GM18873 (cell line): ENCODE data around the gene DOCK2.

Source experiments
- ATAC-seq: cut with Tn5 transposase; IDR thresholded peaks from one replicate; pipeline ENCODE4 v1.9.1; 2021; ENCODE audit warnings: mild to moderate bottlenecking, moderate library complexity, moderate number of reproducible peaks; ENCODE audit not compliant: unreplicated experiment, low FRiP score

The DOCK2 gene

GRCh38 chr5:169954786-169955185, 317.7 kb downstream of the DOCK2 start:
- ATAC-seq: no peak

GRCh38 chr5:169956126-169956525, 319.1 kb downstream of the DOCK2 start:
- no peak for ATAC-seq

- no peak for ATAC-seq
Observed at GRCh38 chr5:169956756-169957155, 319.7 kb downstream of the DOCK2 start.

GRCh38 chr5:169958278-169958677, 321.2 kb downstream of the DOCK2 start:
- ATAC-seq: no peak

GRCh38 chr5:169960659-169961058, 323.6 kb downstream of the DOCK2 start:
- ATAC-seq: no peak

GRCh38 chr5:169964246-169964645, 327.2 kb downstream of the DOCK2 start:
- ATAC-seq: no peak

GRCh38 chr5:169970339-169970738, 333.3 kb downstream of the DOCK2 start:
- no peak for ATAC-seq

- ATAC-seq: no peak
Observed at GRCh38 chr5:169970911-169971765, 334.1 kb downstream of the DOCK2 start.

GRCh38 chr5:169971780-169972179, 334.7 kb downstream of the DOCK2 start:
- no peak for ATAC-seq

GRCh38 chr5:169973056-169973455, 336.0 kb downstream of the DOCK2 start:
- no peak for ATAC-seq

GRCh38 chr5:169974121-169974770, 337.2 kb downstream of the DOCK2 start:
- no peak for ATAC-seq

- no peak for ATAC-seq
Observed at GRCh38 chr5:169978714-169979113, 341.6 kb downstream of the DOCK2 start.

- ATAC-seq: no peak
Observed at GRCh38 chr5:169979871-169980270, 342.8 kb downstream of the DOCK2 start.

- peak; percentile 48 for ATAC-seq
Observed at GRCh38 chr5:169980418-169981053, 343.5 kb downstream of the DOCK2 start, which contains the start of gene INSYN2B. Gene INSYN2B (minus strand): TSS chr5:169980495. CDS start chr5:169883898, 96,597 bp downstream.

- ATAC-seq: no peak
Observed at GRCh38 chr5:169988206-169988605, 351.1 kb downstream of the DOCK2 start.

GRCh38 chr5:169988947-169989346, 351.9 kb downstream of the DOCK2 start:
- ATAC-seq: no peak

- ATAC-seq: no peak
Observed at GRCh38 chr5:169989365-169989764, 352.3 kb downstream of the DOCK2 start.

- no peak for ATAC-seq
Observed at GRCh38 chr5:169991115-169991869, 354.2 kb downstream of the DOCK2 start.

- no peak for ATAC-seq
Observed at GRCh38 chr5:169992789-169993484, 355.9 kb downstream of the DOCK2 start.

- ATAC-seq: no peak
Observed at GRCh38 chr5:169993485-169993790, 356.4 kb downstream of the DOCK2 start.
